HEK293T (cell line): Measurements from ENCODE around the gene SGSH.

ENCODE experiments used
- CTCF ChIA-PET: fragments of 350-600 bp; formaldehyde crosslinking; extraction: SDS; loops from one replicate; lab custom pipeline; 2021; ENCODE audit warnings: antibody characterized with exemption, inconsistent platforms; lab: Yijun Ruan, JAX
- POLR2A ChIA-PET: fragments of 350-600 bp; formaldehyde crosslinking; extraction: SDS; loops from one replicate; lab custom pipeline; 2020; ENCODE audit warnings: antibody characterized with exemption, inconsistent platforms; lab: Yijun Ruan, JAX
- DNase-seq: peaks from one replicate; pipeline ENCODE4 v3.0.0; 2012; ENCODE audit warnings: mixed read lengths; ENCODE audit errors: extremely low spot score
- BHLHE40 ChIP-seq: fragments of 450-650 bp; IDR thresholded peaks from 2 replicates; pipeline ENCODE4 v1.6.1; 2016; ENCODE audit warnings: mild to moderate bottlenecking, moderate library complexity, borderline replicate concordance
- FOXA1 ChIP-seq: fragments of 450-650 bp; IDR thresholded peaks from 2 replicates; pipeline ENCODE4 v1.6.1; 2016; ENCODE audit warnings: mild to moderate bottlenecking
- FOXM1 ChIP-seq: fragments of 450-650 bp; IDR thresholded peaks from 2 replicates; pipeline ENCODE4 v1.6.1; 2017; ENCODE audit warnings: mild to moderate bottlenecking, borderline replicate concordance
- HDGF ChIP-seq: fragments of 450-650 bp; IDR thresholded peaks from 2 replicates; pipeline ENCODE4 v1.6.1; 2017; ENCODE audit warnings: antibody characterized with exemption, borderline replicate concordance
- NFRKB ChIP-seq: fragments of 450-650 bp; IDR thresholded peaks from 2 replicates; pipeline ENCODE4 v1.6.1; 2016; ENCODE audit warnings: mild to moderate bottlenecking, moderate library complexity
- PKNOX1 ChIP-seq: fragments of 450-650 bp; IDR thresholded peaks from 2 replicates; pipeline ENCODE4 v1.6.1; 2016
- SP1 ChIP-seq: fragments of 450-650 bp; IDR thresholded peaks from 2 replicates; pipeline ENCODE4 v1.6.1; 2017

Gene SGSH

GRCh38 chr17:80163336-80163735 lies 56.8 kb downstream of the SGSH start:
- TF ChIP-seq HDGF, result no peak
- POLR2A ChIA-PET, result no interaction called here
- DNase-seq, result no peak
- CTCF ChIA-PET, result no interaction called here

- ChIA-PET POLR2A (interaction anchor here (0.8 to 1.1 kb wide), 3 partner anchors 11 to 59 kb away, joined by 3 to 4 read pairs (median 3); partner anchors contain the start of gene GAA), CTCF (no interaction called here)
- DNase-seq, result no peak
- TF ChIP-seq SP1 (no peak), NFRKB (no peak), BHLHE40 (no peak), FOXA1 (no peak), PKNOX1 (no peak), FOXM1 (no peak)
These were observed 59.6 kb downstream of the SGSH start for GRCh38 chr17:80160536-80160935.
